GM18907 (cell line): ENCODE data around the gene EIF2B5.

Source experiments
- ATAC-seq: cut with Tn5 transposase; IDR thresholded peaks from one replicate; pipeline ENCODE4 v1.9.1; 2021; ENCODE audit warnings: mild to moderate bottlenecking, moderate library complexity; ENCODE audit not compliant: unreplicated experiment

The EIF2B5 gene

DNA sequence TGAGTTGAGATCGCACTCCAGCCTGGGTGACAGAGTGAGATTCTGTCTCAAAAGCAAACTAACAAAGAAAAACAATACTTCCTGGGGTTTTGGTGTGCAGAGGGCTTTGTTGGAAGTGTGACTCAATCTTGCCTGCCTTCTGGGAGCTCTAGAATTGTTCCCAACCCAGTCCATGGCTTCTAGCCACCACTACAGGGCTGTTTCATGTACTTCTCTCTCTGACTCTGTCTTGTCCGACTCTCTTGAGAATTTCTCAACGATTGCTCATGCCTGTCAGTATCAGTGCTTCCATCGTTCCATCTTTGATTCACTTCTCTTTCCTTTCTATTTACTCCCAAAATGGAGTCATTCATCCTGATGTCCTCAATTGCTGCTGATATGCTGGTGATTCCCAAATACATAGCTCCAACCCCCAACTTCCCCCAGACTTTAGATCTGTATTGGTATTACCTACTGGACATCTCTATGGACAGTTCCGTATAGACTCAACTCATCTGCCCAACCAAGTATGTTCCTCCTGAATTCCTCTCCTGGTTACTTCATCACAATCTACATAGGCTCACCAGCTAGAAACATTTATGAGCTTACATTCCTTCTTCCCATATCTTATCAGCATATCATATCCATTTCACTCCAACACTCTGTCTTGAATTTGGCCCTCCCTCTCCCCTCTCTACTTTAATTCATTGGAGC, 37.7 kb downstream of the EIF2B5 start:
- no peak for ATAC-seq

DNA sequence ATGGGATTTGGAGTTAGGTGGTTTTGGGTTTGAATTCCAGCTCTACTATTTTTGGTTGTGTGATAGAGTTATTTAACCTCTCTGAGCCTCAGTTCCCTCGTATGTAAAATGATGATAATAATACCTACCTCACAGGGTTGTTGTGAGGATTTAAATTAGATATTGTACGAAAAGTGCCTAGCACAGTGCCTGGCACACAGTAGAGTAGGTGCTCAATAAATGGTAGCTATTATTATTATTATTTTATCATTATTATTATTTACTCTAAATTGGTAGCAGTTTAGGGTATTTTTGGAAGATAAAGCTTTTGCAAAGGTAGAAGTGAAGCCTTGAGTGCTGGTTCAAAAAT, 38.2 kb downstream of the EIF2B5 start:
- ATAC-seq = no peak

DNA sequence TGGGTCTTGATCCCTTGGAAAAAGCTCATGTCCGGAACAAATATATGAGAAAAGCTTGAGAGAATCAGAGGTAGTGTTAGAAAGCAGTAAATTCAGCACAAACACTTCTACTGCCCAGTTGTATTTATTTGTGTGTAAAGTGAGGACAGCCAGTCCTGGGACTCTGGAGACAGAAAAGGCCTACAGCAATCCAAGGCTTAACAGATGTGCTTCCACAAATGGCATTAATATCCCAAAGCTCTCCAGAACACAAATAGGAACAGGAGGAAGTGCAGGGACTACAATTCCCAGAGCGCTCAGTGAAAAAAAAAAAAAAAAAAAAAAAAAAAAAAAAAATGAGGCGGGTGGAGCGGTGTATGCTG, 39.1 kb downstream of the EIF2B5 start:
- ATAC-seq = no peak

DNA sequence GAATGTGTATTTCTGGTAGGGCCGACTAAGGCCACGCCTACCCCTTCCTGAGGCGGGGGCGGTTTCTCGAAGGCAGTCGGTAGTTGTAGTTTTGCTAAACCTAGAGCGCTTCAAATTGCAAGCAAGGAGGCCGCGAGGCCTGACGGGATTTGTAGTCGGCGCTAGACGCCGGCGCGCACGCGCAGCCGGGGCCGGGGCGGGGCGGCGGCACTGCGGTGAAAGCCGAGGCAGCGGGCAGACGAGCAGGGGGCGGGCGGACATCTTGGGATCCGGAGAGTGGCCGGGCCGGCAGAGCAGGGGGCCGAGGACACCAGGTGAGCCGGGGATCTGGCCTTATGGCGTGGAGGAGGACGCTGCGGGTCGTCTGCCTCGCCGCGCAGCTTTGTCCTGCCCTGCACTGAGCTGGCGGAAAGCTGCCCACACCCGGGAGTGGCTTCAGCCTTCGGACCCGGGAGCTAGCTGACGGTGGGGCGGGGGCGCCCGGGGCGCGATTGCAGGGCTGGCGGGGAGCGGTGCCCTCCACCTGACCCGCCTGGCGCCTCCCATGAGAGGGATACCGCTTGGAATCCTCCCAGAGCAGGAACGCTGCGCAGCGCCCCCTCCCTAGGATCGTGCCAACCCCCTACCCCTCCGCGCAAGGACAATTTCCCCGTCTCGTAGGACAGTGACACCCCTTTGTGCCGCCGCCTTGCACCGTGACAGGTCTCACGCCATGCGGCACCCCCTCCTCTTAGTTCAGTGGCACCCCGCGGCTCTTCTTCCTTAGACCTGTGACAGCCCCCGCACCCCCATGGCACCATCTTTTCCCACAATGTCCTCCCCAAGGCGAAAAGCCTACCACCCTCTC, 39.7 kb downstream of the EIF2B5 start, which contains the start of gene AP2M1:
Gene AP2M1, plus strand, starts transcription at position 210 of the 847 bp plus-strand sequence. CDS start 2,139 bp downstream, outside the sequence.
- ATAC-seq = peak; percentile 93

DNA sequence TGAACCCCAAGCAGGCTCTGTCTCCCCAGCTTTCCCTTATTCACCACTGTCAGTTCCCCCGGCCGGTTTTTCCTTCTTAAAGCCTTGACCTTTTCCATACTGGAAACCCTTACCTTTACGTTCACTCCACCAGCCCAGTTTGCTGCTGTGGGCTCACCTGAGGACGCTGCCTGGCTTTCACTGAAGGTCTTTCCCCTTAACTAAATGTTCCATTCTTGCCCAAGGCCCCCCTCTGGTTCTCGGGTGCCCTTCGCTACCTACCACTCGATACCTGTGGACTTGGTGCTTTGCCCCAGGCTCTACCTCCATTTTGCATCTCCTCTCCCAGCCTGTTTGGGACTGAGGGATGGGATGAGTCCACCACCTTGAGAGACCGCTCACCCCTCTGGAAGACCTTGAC, 40.3 kb downstream of the EIF2B5 start:
- no peak for ATAC-seq

DNA sequence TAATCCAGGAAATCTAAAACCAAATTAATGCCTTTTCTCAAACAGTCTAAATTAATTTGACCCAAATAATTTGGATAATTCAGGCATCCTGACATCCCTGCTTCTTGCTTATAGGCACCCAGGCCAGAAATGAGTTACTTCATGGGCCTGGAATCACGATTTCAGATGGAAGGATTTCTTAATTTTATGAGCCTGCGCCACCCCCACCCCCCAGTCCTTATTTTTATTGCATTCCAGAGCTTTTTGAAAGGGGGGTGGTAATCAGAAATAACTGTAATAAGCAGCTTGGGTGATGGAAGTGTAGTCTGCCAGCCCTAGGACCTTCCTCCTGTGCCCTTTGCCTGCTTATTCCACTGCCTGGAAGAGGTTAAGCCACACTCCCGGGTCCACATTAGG, 40.8 kb downstream of the EIF2B5 start:
- no peak for ATAC-seq

DNA sequence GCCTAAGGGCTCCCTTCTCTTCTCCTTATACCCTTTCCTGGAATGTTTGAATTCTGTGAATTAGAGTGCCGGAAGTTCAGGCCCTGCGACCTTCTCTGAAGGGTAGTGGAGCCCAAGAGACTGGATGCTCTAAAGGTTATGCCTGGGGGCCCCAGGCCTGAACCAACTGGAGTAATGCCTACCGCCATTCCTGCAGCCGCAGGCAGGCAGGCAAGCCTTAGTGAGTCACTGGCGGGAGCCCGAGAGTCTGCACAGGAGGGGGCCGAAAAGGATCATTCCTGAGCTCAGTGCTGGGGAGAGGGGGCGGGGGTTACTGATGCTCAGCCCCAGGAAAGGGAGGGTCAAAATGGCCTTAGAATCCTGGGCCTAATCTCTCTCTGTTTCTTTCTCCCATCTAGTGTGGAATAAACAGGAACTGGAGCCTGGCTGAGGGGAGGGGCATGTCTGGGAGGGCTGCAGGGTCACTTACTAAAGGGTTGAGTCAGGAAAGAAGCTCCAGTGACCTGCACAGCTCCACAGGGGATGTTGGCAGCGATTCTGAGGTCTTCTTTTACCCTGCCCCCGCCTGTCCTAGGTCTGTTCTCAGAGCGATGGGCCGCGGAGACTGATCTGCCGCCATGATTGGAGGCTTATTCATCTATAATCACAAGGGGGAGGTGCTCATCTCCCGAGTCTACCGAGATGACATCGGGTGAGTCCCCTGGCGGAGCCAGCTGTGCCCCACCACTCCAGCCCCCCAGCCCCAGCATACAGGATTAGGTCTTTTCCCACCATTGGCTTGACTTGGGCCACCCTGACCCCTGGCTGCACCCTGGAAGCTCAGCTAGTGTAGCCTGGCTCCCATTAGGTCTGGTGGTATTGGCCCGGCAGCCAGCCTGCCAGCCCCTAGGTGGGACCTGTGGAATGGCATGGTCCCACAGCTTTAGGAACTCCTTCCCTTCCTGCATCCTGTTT, 41.5 kb downstream of the EIF2B5 start:
- ATAC-seq = no peak

DNA sequence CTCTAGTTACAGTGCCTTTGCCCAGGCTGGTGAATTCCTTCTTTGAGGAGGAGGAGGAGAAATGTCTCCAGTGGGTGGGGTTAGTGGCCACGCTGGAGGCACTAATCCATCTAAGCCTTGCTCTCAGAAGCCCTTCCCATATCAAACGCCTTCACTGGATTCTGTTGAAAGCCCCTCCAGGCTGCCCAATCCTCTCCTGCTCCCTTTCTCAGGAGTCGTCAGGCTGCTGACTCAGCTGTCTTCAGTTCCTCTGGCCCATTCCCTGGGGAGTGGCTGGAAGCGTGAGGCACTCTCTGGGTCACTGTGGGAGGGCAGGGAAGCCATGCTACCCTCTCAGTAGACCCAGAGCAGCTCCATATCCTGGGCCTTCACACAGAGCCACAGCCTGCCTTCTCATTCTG, 42.2 kb downstream of the EIF2B5 start:
- ATAC-seq = no peak

DNA sequence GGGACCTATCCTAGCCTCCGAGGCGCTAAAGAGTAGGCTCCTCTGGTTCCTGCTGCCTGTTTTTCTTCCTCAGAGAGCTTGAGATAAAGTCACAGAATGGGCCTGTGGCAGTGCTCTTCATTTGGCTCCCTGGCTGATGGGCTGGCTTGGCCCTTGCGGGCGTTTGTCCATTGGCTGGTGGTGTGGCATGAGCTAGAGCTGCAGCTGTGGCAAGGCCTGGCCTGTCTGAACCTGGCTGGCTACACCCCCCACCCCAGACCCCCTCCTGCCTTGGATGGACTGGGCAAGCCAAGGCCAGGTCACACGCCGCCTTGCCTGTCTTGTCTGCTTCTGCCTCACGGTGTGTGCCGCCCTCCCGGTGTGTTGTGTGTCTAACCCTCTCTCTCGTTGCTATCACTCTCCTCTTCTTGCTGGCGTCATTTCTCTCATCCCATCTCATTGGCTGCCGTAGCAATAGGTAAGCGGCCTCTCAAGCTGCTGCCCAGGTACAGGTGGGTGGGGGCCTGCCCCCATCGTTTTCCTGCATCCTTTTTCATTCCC, 42.7 kb downstream of the EIF2B5 start:
- ATAC-seq = no peak

DNA sequence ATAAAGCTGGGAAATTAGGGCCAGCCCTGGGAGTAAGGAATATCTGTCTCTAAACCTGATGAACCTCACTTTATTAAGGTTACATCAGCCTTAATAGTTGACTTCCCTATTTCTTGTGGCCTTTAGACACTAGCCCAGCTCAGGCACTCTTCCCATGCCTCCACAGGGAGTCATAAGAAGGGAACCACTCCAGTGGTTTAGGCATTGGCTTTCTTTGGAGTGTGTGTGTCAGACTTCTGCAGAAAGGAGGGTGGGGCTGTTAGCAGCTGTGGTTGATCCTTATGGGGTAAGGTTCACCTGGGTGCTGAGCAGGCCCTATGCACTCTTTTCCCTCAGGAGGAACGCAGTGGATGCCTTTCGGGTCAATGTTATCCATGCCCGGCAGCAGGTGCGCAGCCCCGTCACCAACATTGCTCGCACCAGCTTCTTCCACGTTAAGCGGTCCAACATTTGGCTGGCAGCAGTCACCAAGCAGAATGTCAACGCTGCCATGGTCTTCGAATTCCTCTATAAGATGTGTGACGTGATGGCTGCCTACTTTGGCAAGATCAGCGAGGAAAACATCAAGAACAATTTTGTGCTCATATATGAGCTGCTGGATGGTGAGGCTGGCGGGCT, 43.5 kb downstream of the EIF2B5 start:
- ATAC-seq = no peak

DNA sequence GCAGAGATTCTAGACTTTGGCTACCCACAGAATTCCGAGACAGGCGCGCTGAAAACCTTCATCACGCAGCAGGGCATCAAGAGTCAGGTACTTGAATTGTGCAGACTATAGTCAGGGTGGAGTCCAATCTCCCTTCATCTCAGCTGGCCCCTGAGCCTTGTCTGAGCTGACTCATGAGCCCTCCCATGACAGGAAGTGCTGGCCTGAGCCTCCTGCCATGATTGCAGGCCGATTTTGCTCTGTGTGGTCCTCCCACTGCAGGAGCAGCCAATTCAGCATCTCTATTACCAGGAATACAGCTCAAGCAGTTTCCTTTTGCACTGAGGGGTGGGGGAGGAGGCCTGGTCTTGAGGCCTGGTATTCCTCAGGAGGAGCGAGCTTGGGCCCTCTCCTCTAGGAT, 45.0 kb downstream of the EIF2B5 start:
- no peak for ATAC-seq

DNA sequence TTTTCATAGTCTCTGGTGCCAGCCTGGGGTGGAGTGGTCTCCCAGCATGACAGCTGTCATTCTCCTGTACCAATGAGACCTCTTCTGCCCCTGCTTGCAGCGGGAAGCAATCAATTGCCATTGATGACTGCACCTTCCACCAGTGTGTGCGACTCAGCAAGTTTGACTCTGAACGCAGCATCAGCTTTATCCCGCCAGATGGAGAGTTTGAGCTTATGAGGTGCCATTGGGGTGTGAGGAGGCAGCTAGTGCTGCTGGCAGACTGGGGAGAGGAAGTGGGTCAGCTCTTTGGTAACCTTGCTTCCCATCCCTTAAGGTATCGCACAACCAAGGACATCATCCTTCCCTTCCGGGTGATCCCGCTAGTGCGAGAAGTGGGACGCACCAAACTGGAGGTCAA, 46.4 kb downstream of the EIF2B5 start:
- ATAC-seq = no peak

DNA sequence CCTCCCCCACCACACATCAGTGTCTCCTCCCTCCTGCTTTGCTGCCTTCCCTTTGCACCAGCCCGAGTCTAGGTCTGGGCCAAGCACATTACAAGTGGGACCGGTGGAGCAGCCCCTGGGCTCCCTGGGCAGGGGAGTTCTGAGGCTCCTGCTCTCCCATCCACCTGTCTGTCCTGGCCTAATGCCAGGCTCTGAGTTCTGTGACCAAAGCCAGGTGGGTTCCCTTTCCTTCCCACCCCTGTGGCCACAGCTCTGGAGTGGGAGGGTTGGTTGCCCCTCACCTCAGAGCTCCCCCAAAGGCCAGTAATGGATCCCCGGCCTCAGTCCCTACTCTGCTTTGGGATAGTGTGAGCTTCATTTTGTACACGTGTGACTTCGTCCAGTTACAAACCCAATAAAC, 48.5 kb downstream of the EIF2B5 start:
- ATAC-seq = no peak

DNA sequence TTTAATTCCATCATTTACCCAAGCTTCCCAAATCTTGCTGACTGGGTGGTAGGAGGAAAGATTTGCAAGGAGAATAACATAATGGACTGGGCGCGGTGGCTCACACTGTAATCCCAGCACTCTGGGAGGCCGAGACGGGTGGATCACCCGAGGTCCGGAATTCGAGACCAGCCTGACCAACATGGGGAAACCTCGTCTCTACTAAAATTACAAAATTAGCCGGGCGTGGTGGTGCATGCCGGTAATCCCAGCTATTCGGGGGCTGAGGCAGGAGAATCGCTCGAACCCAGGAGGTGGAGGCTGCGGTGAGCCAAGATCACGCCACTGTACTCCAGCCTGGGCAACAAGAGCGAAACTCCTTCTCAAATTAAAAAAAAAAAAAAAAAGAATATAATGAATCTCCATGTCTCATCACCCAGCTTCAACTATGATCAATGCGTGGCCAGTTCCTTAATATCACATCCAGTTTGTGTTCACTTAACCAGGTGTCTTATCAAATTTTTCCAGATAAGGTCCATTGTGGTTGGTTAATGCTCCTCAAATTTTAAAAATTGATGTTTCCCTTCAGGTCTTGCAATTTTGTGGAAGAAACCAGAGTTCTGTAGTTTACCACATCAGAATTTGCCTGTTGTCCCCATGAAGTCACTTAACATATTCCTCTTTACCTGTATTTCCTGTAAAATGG, 49.5 kb downstream of the EIF2B5 start:
- no peak for ATAC-seq

DNA sequence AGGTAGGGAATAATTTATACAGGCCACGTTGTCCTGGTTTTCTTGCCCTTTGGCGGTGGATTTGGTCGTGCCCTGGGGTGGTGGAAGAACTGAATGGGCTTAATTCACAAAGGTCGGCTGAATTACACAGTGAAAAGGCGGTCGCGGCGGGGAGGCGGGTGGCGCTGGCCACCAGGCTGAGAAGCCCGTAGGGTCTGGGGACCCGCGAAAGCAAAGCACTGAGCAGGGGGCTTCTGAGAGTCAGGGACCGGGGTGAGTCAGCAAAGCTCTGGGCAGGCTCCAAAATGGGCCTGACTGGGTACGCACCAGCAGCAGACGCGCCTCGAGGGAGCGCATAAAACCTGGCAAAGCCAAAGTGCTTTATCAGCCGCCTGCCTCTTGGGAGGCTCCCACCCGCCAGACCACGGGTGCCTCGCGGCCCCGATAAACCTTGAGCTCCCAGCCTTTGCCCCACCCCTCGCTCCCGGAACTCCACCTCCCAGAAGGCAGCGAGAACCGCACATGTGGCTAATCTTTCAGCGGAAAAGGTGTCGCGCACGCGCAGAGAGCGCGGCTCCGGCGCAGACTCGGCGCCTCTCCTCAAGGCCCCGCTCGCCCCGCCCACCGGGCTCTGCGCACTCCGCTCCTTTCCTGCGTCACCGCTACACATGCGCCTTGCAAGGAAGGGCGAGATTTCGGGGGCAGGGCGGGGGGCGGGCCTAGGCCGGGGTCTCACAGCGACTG, 50.5 kb downstream of the EIF2B5 start:
- ATAC-seq = peak; percentile 83

DNA sequence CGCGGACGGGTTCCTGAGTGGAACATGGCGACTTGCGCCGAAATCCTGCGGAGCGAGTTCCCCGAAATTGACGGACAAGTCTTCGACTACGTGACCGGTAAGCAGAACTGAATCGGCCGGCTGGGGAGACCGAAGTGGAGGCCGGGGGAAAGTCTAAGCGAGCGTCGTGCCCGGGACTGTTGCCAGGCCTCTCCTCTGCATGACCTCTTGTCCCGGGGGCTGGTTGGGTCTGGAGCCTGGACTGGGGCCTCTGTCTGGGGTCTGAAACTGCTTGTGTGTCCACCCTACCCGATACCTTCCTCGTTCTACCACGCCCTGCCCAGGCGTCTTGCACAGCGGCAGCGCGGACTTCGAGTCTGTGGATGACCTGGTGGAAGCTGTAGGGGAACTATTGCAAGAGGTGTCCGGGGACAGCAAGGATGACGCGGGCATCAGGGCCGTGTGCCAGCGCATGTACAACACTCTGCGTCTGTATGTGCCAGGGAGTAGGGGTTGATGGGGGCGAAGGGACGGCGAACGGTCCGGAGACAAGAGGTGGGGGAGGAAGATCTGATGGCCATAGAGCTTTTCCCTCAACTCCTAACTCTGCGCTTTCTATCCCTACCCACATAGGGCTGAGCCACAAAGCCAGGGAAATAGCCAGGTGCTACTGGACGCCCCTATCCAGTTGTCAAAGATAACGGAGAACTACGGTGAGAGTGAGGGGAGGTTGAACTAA, 51.2 kb downstream of the EIF2B5 start, which contains the start of gene ABCF3:
Gene ABCF3, plus strand, starts transcription at position 16 of the 718 bp plus-strand sequence. Its CDS starts 9 bp downstream, at position 25.
- peak; percentile 38 for ATAC-seq

DNA sequence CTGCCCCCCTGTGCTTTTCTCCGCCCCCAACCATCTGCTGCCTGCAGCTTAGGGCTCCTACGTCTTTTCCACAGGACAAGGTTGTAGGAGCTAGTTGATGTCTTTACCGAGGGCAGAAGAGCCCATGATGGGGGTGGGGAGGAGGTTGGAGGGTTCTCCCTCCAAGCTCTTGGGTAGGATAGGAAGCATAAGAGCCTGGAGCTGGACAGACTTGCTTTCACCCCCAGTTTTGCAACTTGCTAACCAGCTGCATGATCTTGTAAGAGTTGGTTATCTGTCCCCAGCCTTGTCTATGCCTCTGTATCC, 51.7 kb downstream of the EIF2B5 start:
- ATAC-seq = no peak

DNA sequence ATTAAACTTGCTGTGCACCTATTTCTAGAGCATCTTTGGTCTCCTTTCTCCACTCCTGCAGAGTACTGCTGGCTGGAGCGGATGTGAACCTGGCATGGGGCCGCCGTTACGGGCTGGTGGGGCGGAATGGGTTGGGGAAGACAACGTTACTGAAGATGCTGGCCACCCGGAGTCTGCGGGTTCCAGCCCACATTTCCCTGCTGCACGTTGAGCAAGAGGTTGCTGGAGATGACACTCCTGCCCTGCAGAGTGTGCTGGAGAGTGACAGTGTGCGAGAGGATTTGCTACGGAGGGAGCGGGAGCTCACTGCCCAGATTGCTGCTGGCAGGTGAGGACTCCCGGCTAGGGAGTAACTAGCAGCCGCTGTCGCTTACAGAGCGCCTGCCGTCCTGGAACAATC, 52.9 kb downstream of the EIF2B5 start:
- no peak for ATAC-seq

DNA sequence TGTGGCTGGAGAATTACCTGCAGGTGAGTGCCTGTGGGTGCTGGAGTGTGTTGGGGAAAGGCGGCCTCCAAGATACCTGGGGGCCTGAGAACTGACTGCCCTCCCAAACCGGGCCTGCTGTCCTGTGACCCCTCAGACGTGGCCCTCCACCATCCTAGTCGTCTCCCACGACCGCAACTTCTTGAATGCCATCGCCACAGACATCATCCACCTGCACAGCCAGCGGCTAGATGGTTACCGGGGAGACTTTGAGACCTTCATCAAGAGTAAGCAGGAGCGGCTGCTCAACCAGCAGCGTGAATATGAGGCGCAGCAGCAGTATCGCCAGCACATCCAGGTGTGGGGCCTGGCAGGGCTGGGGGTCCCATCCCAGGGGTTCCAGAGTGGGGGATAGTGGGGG, 54.3 kb downstream of the EIF2B5 start:
- no peak for ATAC-seq
